IMR-90 (cell line): ENCODE results near the gene STAT3. TPM values are rescaled to one million over a fixed set of nuclear protein-coding genes. Genes with fewer than 3 reads are reported as not detected.

Experiments used
- ATAC-seq: fragments of 200-7000 bp; cut with Tn5 transposase; 2 replicates; pipeline ENCODE4 v1.9.1; 2020; ENCODE audit warnings: low read depth, mild to moderate bottlenecking, moderate library complexity
- BruUV-seq: library from RNA; stranded (reverse); fragments of 400-500 nt; replicated peaks from 2 replicates; lab custom pipeline; 2021; lab: Mats Ljungman, UMichigan
- CTCF ChIA-PET: fragments of 300-600 bp; formaldehyde crosslinking; extraction: SDS; loops from one replicate; lab custom pipeline; 2021; ENCODE audit warnings: antibody characterized with exemption; lab: Yijun Ruan, JAX
- POLR2A ChIA-PET: fragments of 300-600 bp; sonication (Branson Sonifier 250); formaldehyde crosslinking; loops from one replicate; lab custom pipeline; 2022; ENCODE audit warnings: antibody characterized with exemption; ENCODE audit not compliant: unreplicated experiment; lab: Charles Lee
- DNase-seq: peaks from one replicate; pipeline ENCODE4 v3.0.0; 2013
- H2AFZ ChIP-seq: replicated peaks from 2 replicates; pipeline ENCODE3; 2013; ENCODE audit warnings: low read length, mild to moderate bottlenecking; ENCODE audit not compliant: poor library complexity
- H2AK5ac ChIP-seq: 2 replicates; pipeline ENCODE4 v1.6.1; 2013; ENCODE audit warnings: low read depth, low read length, inconsistent platforms
- H2AK9ac ChIP-seq: replicated peaks from 2 replicates; pipeline ENCODE3; 2013; ENCODE audit warnings: mild to moderate bottlenecking, low read depth, low read length, moderate library complexity; ENCODE audit not compliant: poor library complexity
- H2BK120ac ChIP-seq: 2 replicates; pipeline ENCODE4 v1.6.1; 2013; ENCODE audit warnings: low read depth, low read length, inconsistent platforms
- H2BK15ac ChIP-seq: 3 replicates; pipeline ENCODE4 v1.6.1; 2013; ENCODE audit warnings: low read depth, low read length, inconsistent platforms
- H2BK20ac ChIP-seq: 2 replicates; pipeline ENCODE4 v1.6.1; 2013; ENCODE audit warnings: low read depth, mild to moderate bottlenecking, inconsistent platforms, low read length, moderate library complexity
- H2BK5ac ChIP-seq: 2 replicates; pipeline ENCODE4 v1.6.1; 2013; ENCODE audit warnings: mild to moderate bottlenecking, low read depth, low read length, inconsistent platforms; ENCODE audit not compliant: poor library complexity, severe bottlenecking
- H3K14ac ChIP-seq: replicated peaks from 2 replicates; pipeline ENCODE4 v1.6.1; 2013; ENCODE audit warnings: low read depth, low read length, inconsistent platforms
- H3K18ac ChIP-seq: 2 replicates; pipeline ENCODE4 v1.6.1; 2013; ENCODE audit warnings: low read depth, low read length, control low read depth
- H3K23ac ChIP-seq: 2 replicates; pipeline ENCODE4 v1.6.1; 2013; ENCODE audit warnings: low read depth, low read length, inconsistent platforms
- H3K27ac ChIP-seq: 2 replicates; pipeline ENCODE4 v1.5.1; 2013; ENCODE audit warnings: mild to moderate bottlenecking, control low read depth, low read length; ENCODE audit not compliant: insufficient read depth
- H3K27me3 ChIP-seq: 2 replicates; pipeline ENCODE4 v1.6.1; 2013; ENCODE audit warnings: low read length; ENCODE audit not compliant: control insufficient read depth, insufficient read depth
- H3K36me3 ChIP-seq: 2 replicates; pipeline ENCODE4 v1.6.1; 2013; ENCODE audit warnings: low read length, mixed read lengths; ENCODE audit not compliant: control insufficient read depth, insufficient read depth
- H3K4ac ChIP-seq: 2 replicates; pipeline ENCODE4 v1.6.1; 2013; ENCODE audit warnings: low read depth, low read length, inconsistent platforms
- H3K4me1 ChIP-seq: 2 replicates; pipeline ENCODE4 v1.6.1; 2013; ENCODE audit warnings: low read length, mixed read lengths; ENCODE audit not compliant: control insufficient read depth, insufficient read depth
- H3K4me2 ChIP-seq: 2 replicates; pipeline ENCODE4 v1.6.1; 2013; ENCODE audit warnings: low read depth, mild to moderate bottlenecking, control low read depth, low read length, moderate library complexity
- H3K4me3 ChIP-seq: 2 replicates; pipeline ENCODE4 v1.5.1; 2013; ENCODE audit warnings: low read depth, mild to moderate bottlenecking, control low read depth, low read length, moderate library complexity; ENCODE audit not compliant: insufficient read depth
- H3K56ac ChIP-seq: 2 replicates; pipeline ENCODE4 v1.6.1; 2013; ENCODE audit warnings: low read length, inconsistent platforms; ENCODE audit not compliant: insufficient read depth; ENCODE audit errors: extremely low read depth
- H3K79me1 ChIP-seq, 2 experiments: 2 replicates each; pipeline ENCODE4 v1.6.1; 2013; ENCODE audit warnings: low read length in 2 of 2, inconsistent platforms in 1 of 2, low read depth in 1 of 2
- H3K9ac ChIP-seq: 2 replicates; pipeline ENCODE4 v1.6.1; 2013; ENCODE audit warnings: low read depth, low read length, control low read depth
- H3K9me1 ChIP-seq: 2 replicates; pipeline ENCODE4 v1.6.1; 2013; ENCODE audit warnings: low read length, inconsistent platforms; ENCODE audit not compliant: insufficient read depth
- H3K9me3 ChIP-seq: 2 replicates; pipeline ENCODE4 v1.6.1; 2013; ENCODE audit warnings: low read length; ENCODE audit not compliant: control insufficient read depth, insufficient read depth
- H4K20me1 ChIP-seq: 2 replicates; pipeline ENCODE4 v1.6.1; 2013; ENCODE audit warnings: low read length, inconsistent platforms; ENCODE audit not compliant: insufficient read depth
- H4K5ac ChIP-seq: 2 replicates; pipeline ENCODE4 v1.6.1; 2013; ENCODE audit warnings: mild to moderate bottlenecking, low read depth, low read length, control low read depth
- H4K8ac ChIP-seq, 2 experiments: 2 replicates each; pipeline ENCODE4 v1.6.1; 2013; ENCODE audit warnings: low read depth in 2 of 2, low read length in 2 of 2, control low read depth in 1 of 2, inconsistent platforms in 1 of 2
- H4K91ac ChIP-seq: 2 replicates; pipeline ENCODE4 v1.6.1; 2013; ENCODE audit warnings: low read depth, low read length, inconsistent platforms; ENCODE audit not compliant: insufficient read depth
- CEBPB ChIP-seq: IDR thresholded peaks from 2 replicates; pipeline ENCODE4 v1.6.1; 2012; ENCODE audit warnings: low read depth, low read length, improper control_type of control experiment
- NFE2L2 ChIP-seq: fragments of 150-350 bp; IDR thresholded peaks from 2 replicates; pipeline ENCODE4 v1.6.1; 2016; ENCODE audit warnings: low read depth, mild to moderate bottlenecking, low read length
- WGBS, 2 experiments: methylation state at CpG; one replicate each; pipeline versions ENCODE4 v1.1.5 to v1.1.7; 2013; ENCODE audit warnings: missing lambda C conversion rate in 2 of 2; ENCODE audit not compliant: insufficient read length in 1 of 2; ENCODE audit errors: extremely low coverage in 2 of 2; 5-methylcytosine and 5-hydroxymethylcytosine counted together
- dilution Hi-C: fragments of 300-500 bp; cut with HindIII; formaldehyde crosslinking; loops from one replicate; pipeline ENCODE4 v1.14.3; 2018; ENCODE audit warnings: low sequenced_read_pairs; ENCODE audit not compliant: unreplicated experiment
- in situ Hi-C: fragments of 300-500 bp; cut with MboI; formaldehyde crosslinking; loops from 3 replicates; pipeline ENCODE4 v1.14.3; 2019; ENCODE audit warnings: low sequenced_read_pairs, inconsistent platforms, mixed read lengths
- intact Hi-C: fragments of 100-400 bp; cut with micrococcal nuclease; formaldehyde crosslinking; loops from 2 replicates; pipeline ENCODE4 v1.10.0; 2022
- polyA plus RNA-seq, 3 experiments: library from polyadenylated mRNA; depleted of rRNA; stranded (reverse); fragments of >200 nt; gene quantifications; 2 replicates each; pipeline ENCODE4 v1.2.3, GENCODE V29; 2012; ENCODE audit warnings: low replicate concordance in 1 of 3
- total RNA-seq: library from RNA; depleted of rRNA; stranded (reverse); fragments of >200 nt; gene quantifications from 2 replicates; pipeline ENCODE4 v1.2.3, GENCODE V29; 2012

The STAT3 gene
- total and polyA plus RNA-seq, 2 of the 4 experiments (the other 2 are of a cell fraction), result 47.2 to 66.3 TPM

GRCh38 chr17:42407289-42407836, 19.1 kb upstream of the STAT3 start:
- Histone ChIP-seq H2AK9ac (peak overlapping the region; percentile 75), H3K9ac (no peak overlapping the region), H3K4me1 (peaks cover 44% of the 10 kb centered on the region), H2AK5ac (0 out of 2 replicates have a peak overlapping the region, but pooled peaks have one; percentile 7), H4K91ac (no peak overlapping the region), H3K14ac (no peak overlapping the region), H2AFZ (no peak overlapping the region), H3K79me1 (peaks cover 4 to 73% of the 10 kb centered on the region in 2 experiments; a peak in 3 of 4 replicates), H4K20me1 (peaks cover 100% of the 10 kb centered on the region), H4K5ac (no peak overlapping the region; the same call in 1 of the 2 replicates), H3K9me1 (peaks cover 36% of the 10 kb centered on the region), H3K9me3 (no peaks in the 10 kb centered on the region), H2BK5ac (peak overlapping the region; percentile 81), H3K23ac (peak overlapping the region; percentile 36), H3K27me3 (no peaks in the 10 kb centered on the region), H2BK15ac (no peak overlapping the region), H3K4me3 (no peak overlapping the region), H2BK120ac (no peak overlapping the region), H3K56ac (no peak overlapping the region), H3K4me2 (peak overlapping the region; percentile 37), H3K4ac (no peak overlapping the region), H2BK20ac (no peak overlapping the region), H3K36me3 (peaks cover 40% of the 10 kb centered on the region), H3K27ac (peak overlapping the region; percentile 65; the same call in 1 of the 2 replicates), H3K18ac (no peak overlapping the region), H4K8ac (peak overlapping the region in 1 of 2 experiments; percentile 62; a peak in 1 of 4 replicates)
- in situ Hi-C loops (no loop called here), dilution Hi-C loops (no loop called here), intact Hi-C loops (loop anchor here (5.0 kb wide), 1 partner anchor 110 kb away; no protein-coding TSS in a partner anchor)
- ATAC-seq, result peak; percentile 18
- BruUV-seq, result no TSS peak
- DNase-seq, result peak; percentile 39
- 33% methylated on average over 1 of the region's 2 CpGs; no CpG with 5 or more reads in 1 of the 2 experiments for WGBS, 2 experiments
- ChIA-PET POLR2A (interaction anchor here (0.5 to 1.1 kb wide), 2 partner anchors 9 to 16 kb away, joined by 6 read pairs; partner anchors contain the start of gene CAVIN1), CTCF (interaction anchor here (1.1 kb wide), 1 partner anchor 105 kb away, joined by 4 read pairs; no protein-coding TSS in a partner anchor)
- TF ChIP-seq CEBPB, result peak; percentile 41; the same call in 1 of the 2 replicates
- TF ChIP-seq NFE2L2, result no peak
